ENCODE measurements around the gene RPS2. TPM values are rescaled to one million over a fixed set of nuclear protein-coding genes. Genes with fewer than 3 reads are reported as not detected.

Gene RPS2
- total RNA-seq, 2 donors from 2014 or later, result 782 to 1,247 TPM

DNA sequence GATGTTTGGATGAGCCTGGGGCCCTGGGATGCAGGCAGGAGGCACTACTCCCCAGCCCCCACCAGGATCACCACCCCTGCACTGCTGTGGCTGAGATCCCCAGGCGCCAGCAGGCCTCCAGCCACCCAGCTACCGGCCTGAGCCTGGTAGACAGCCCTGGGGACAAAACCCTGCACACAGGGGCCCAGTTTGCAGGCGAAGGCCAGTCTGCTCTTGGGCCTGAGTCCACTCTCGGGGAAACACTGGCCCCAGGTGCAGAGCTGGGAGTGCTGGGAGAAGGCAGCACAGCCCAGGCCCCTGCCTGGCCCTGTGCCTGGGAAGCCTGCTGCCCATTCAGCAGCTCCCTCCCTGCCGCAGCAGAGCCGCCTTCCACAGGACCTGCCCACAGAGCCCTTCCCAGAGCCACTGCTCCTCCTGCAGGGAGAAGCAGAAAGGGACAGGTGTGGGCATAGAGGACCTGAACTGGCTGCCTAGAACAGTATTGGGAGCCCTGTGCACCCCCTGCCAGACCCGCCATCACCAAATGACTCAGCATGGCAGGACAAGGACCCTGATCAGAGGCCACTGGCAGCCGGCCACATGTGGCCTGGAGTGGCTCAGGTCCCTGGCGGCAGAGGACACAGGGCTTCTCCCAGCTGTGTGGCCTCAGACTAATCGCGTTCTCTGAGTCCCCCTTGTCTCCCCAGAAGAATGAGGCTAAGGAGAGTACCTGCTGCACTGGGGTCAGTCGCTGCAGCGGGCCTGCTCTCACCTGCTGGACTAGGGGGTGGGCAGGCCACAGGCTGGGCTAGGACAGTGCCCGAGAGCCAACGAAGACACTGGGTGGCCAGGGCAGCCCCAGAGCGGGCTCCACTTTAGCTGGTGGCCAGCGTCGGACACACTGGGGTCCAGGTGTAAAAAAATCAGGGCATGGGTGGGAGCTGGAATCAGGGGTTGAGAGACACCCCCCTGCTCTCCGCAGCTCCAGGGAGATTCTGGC, 32.3 kb downstream of the RPS2 start:
- no peak overlapping the region for H3K4me3 ChIP-seq

DNA sequence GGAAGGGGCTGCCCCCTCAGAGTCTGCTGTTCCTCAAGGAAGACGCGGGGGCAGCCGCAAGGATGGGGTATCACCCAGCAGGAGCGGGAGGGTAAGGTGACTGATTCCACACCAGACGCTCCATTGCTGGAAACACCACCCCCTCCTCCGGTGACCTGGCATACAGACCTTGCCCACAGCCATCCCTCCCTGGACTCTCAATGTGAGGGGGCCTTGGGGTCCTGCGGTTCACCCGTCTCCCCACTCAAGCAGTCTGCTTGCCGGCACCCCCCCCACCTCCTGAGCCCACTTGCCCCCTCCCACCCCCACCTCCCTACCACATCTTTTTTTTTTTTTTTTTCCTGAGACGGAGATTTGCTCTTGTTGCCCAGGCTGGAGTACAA, 34.3 kb downstream of the RPS2 start:
- Histone ChIP-seq H3K9me3 (no peaks in the 10 kb centered on the region), H3K4me3 (no peak overlapping the region), H3K4me1 (peaks cover 0 to 12% of the 10 kb centered on the region in 2 donors), H3K27me3 (no peaks in the 10 kb centered on the region), H3K36me3 (no peaks in the 10 kb centered on the region), H3K27ac (no peak overlapping the region)
- TF ChIP-seq, protein P1, sequence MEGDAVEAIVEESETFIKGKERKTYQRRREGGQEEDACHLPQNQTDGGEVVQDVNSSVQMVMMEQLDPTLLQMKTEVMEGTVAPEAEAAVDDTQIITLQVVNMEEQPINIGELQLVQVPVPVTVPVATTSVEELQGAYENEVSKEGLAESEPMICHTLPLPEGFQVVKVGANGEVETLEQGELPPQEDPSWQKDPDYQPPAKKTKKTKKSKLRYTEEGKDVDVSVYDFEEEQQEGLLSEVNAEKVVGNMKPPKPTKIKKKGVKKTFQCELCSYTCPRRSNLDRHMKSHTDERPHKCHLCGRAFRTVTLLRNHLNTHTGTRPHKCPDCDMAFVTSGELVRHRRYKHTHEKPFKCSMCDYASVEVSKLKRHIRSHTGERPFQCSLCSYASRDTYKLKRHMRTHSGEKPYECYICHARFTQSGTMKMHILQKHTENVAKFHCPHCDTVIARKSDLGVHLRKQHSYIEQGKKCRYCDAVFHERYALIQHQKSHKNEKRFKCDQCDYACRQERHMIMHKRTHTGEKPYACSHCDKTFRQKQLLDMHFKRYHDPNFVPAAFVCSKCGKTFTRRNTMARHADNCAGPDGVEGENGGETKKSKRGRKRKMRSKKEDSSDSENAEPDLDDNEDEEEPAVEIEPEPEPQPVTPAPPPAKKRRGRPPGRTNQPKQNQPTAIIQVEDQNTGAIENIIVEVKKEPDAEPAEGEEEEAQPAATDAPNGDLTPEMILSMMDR (IDR thresholded peaks at IDR 0.05), result no peak
- no peak for DNase-seq (ENCODE audit: low spot score)

More for the DNA sequence above, 32.3 kb downstream of the RPS2 start:
- TF ChIP-seq, protein P1 (IDR thresholded peaks at IDR 0.05), result no peak
- H3K4me1 ChIP-seq, result peaks cover 0 to 12% of the 10 kb centered on the region in 2 donors
- H3K36me3 ChIP-seq, result no peaks in the 10 kb centered on the region
- H3K27me3 ChIP-seq, result no peaks in the 10 kb centered on the region
- no peak for DNase-seq (ENCODE audit: low spot score)
- no peak overlapping the region for H3K27ac ChIP-seq
- no peaks in the 10 kb centered on the region for H3K9me3 ChIP-seq

DNA sequence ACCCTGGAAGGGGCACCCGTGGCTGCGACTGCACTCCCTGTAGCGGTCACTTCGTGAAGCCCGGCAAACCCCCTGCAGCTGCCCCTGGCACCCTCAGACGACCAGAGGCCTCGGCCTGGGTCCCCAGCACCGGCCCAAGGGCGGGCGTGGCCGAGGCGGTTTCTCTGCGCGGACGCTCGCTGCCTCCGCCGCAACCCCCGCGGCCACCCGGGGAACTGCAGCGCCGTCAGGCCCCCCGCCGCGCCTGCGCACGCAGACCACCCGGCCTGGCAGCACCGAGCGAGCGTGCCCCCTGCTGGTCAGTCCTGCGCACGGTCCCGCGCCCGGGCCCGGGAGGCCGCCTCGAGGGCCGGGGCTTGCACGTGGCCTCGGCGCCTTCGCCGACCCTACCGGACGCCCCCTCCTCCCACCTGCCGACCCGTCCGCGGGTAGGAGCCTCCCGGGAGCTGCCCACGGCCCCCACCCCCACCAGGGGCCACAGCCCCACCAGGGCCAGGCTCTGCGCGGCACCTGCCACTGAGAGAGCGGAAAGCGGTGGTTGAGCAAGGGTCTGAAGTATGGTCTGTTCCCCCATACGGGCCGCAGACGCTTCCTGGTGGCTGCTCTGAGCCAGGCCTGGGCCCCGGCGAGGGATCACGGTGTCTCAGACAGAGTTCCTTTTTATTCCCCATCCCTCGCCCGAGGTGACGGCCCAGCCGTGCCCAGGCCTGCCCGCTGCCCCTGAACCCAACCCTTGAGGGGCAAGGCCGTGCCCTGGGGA, 34.9 kb downstream of the RPS2 start:
- TF ChIP-seq, protein P1 (IDR thresholded peaks at IDR 0.05), result peak; percentile 100
- peak overlapping the region; percentile 71 to 87 for H3K27ac ChIP-seq
- no peaks in the 10 kb centered on the region for H3K36me3 ChIP-seq
- H3K4me3 ChIP-seq, result peak overlapping the region; percentile 57 to 80
- DNase-seq (ENCODE audit: low spot score), result peak; percentile 87
- H3K27me3 ChIP-seq, result no peaks in the 10 kb centered on the region
- H3K9me3 ChIP-seq, result no peaks in the 10 kb centered on the region
- peaks cover 0 to 12% of the 10 kb centered on the region in 2 donors for H3K4me1 ChIP-seq

DNA sequence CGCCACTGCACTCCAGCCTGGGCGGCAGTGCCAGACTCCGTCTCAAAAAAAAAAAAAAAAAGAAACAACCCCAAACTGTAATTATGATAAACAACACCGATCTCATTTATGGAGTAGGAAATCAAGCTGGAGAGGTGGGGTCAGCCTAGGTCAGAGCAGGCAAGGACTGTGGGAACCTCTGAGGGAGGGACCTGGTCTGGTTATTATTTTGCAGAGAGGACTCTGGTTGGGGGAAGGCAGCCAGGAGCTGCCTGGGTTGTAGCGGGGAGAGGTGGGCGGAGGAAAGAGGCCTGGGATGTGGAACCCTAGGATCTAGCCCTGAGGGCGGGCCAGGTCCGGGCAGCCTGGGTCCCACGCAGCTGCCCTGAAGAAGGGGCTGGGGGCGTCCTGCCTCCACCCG, 35.5 kb downstream of the RPS2 start:
- Histone ChIP-seq H3K4me1 (peaks cover 0 to 12% of the 10 kb centered on the region in 2 donors), H3K27ac (peak overlapping the region; percentile 71 to 87), H3K36me3 (no peaks in the 10 kb centered on the region), H3K9me3 (no peaks in the 10 kb centered on the region), H3K27me3 (no peaks in the 10 kb centered on the region), H3K4me3 (peak overlapping the region; percentile 57 to 80)
- no peak for DNase-seq (ENCODE audit: low spot score)
- TF ChIP-seq, protein P1 (IDR thresholded peaks at IDR 0.05), result no peak

DNA sequence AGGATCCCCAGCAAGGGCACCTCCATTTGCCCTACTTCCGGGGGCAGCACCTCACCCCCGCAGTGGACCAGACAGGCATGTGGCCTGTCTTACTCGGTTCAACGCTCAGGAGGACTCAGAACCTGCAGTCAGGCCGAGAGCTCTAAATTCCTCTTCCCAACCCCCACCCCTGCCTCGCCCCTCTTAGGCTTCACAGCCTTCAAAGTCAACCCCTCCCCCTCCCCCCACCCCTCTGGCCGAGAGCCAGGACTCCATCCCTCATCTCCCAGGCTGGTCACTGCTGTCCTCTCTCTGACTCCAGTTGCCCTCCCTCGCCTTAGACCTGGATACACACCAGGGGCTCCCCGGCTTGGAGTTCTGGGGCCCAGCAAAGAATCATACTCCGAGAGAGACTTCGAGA, 38.4 kb downstream of the RPS2 start:
- peaks cover 0 to 18% of the 10 kb centered on the region in 2 donors for H3K4me1 ChIP-seq

More for the DNA sequence above, 38.4 kb downstream of the RPS2 start:
- Histone ChIP-seq H3K36me3 (no peaks in the 10 kb centered on the region), H3K27me3 (peaks cover 0 to 4% of the 10 kb centered on the region in 2 donors), H3K27ac (no peak overlapping the region), H3K9me3 (no peaks in the 10 kb centered on the region), H3K4me3 (no peak overlapping the region)
- no peak for DNase-seq (ENCODE audit: low spot score)
- TF ChIP-seq, protein P1 (IDR thresholded peaks at IDR 0.05), result no peak
